Iris pigment epithelial cell (primary cell): Measurements from ENCODE around the gene KPNA3.
"Not testable (repeated sequence)": the region's sequence is repeated elsewhere in the genome, so short reads cannot be mapped to it uniquely, and the experiment has no call there.

ENCODE experiments used
- DNase-seq: peaks from one replicate; pipeline ENCODE4 v3.0.0-alpha.2; 2011; ENCODE audit warnings: low read depth

KPNA3 gene

DNA sequence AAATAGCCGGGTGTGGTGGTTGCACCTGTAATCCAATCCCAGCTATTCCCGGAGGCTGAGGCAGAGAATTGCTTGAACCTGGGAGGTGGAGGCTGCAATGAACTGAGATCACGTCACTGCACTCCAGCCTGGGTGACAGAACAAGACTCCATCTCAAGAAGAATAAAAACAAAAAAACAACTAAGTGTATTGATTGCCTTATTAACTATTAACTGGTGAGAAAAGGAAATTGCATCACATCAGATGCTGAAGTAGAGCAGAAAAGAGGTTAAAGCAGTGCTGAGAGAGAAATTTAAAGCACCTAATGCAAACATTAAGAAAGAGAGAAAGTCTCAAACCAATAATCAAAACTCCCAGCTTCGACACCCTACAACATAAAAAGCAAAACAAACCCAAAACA, 38.3 kb downstream of the KPNA3 start:
- DNase-seq, result no peak

DNA sequence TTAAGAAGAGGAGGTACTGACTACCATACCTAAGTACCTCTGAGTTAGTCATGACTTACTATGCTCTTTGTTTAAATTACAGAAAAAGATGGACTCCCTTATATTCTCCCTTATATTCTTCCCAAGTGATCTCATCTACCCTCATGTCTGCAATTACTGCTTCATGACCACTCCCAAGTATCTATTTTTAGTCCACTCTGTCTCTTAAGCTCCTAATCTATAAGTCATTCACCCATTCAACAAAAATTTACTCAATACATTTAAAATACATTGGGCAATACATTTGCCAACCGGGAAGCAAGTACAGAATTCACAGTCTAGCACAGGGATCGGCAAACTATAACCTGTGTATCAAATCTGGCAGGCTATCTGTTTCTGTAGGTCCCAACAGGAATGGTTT, 42.6 kb downstream of the KPNA3 start:
- peak; percentile 10 for DNase-seq

DNA sequence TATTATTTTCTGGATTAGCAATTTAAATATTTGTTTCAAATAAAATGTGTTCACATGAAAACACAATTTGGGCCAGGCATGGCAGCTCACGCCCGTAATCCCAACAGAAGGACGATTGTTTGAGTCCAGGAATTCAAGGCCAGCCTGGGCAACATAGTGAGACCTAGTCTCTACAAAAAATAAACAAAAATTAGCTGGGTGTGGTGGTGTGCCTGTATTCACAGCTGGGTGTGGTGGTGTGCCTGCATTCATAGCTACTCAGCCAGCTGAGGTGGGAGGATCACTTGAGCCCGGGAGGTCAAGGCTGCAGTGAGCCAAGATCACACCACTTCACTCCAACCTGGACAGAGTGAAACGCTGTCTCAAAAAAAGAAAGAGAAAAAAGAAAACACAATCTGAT, 46.4 kb downstream of the KPNA3 start:
- no peak for DNase-seq

DNA sequence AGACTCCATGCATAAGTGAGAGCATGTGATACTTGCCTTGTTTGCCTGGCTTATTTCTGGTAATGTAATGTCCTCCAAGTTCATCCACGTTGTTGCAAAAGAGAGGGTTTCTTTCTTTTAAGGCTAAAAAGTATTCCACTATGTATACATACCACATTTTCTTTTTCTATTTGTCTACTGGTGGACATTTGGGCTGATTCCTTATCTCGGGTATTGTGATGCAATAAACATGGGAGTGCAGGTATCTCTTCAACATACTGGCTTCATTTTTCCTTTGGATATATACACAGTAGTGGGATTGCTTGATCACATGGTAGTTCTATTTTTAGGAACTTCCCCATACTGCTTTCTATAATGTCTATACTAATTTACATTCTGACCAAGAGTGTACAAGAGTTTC, 51.6 kb downstream of the KPNA3 start:
- DNase-seq, result no peak

DNA sequence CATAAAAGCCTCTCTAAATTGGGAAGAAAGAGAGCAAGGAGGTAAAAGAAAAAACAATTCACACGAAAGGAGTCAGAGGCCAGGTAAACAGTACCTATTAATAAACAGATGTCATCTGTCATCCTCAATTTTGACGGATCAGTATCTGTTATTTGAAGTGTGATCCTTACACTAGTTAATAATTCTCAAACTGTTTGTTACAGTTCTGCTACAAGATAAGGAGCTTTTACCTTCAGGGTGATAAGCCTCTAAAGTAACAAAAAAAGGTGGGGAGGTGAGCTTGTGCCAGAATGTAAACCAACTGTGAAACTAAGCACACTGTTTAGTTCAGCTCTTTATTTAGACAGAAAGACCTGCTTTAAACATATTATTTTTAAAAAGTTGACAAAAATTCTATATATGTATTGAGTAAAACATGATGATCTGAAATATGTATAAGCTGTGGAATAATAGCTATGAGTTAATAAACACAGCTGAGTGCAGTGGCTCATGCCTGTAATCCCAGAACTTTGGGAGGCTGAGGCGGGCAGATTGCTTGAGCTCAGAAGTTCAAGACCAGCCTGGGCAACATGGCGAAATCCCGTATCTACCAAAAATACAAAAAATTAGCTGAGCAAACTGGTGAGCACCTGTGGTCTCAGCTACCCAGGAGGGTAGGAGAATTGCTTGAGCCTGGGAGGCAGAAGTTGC, 52.8 kb downstream of the KPNA3 start:
- DNase-seq, result no peak

DNA sequence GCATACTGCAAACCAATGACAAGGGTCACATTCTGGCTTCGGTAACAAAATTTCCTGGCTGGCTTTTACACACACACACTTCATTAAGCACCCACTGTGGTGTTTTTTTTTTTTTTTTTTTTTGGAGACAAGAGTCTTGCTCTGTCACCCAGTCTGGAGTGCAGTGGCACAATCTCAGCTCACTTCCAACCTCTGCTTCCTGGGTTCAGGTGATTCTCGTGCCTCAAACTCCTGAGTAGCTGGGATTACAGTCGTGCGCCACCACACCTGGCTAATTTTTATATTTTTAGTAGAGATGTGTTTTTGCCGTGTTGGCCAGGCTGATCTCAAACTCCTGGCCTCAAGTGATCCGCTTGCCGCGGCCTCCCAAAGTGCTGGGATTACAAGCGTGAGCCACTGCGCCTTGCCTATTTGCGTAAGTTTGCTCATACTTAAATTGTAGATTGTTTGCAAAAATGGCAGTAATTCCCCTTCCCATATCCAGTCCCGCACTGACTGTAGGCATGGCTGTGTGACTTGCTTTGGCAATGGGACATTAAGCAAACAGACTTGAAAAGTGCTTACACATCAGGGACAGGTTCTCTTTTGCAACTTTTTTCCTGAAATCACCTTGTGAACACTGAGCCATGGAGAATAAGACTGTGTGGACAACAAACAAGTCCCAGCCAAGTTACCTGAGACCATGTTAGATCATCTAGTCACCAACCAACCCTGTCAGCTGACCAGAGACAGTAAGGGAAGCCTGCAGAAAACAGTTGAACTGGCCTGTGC, 59.1 kb downstream of the KPNA3 start:
- DNase-seq, result peak; percentile 6

DNA sequence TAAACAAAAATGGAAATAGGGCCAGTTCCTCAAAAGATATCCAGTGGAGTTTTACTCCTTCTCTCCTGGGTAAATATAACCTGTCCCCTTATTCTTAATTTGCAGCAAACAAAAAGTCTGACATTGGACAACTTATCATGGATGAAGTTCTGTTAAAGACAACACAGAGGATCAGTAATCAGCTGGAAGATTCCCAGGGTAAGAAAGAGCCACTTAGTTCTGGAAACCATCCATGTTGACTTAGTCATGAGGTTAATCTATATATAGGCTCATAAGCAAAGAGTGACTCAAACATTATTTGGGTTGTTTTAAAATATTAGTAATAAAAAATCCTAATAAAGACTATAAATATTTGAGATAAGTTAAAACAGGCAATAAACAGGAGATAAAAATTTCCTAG, 60.7 kb downstream of the KPNA3 start:
- peak; percentile 85 for DNase-seq

DNA sequence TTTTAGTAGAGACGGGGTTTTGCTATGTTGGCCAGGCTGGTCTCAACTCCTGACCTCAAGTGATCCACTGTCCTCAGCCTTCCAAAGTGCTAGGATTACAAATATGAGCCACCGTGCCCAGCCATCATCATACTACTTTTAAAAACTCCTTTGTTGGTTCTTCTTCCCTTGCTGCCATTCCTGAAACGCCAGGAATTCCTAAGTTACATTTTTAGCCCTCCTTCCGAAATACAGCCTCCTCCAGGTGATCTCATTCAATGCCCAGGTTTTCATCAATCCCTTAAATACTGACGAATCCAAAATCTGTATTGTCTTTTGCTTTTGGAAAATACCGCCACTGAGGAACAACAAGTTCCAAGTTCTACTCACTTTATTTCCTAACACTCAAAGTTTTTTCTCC, 75.9 kb downstream of the KPNA3 start:
- DNase-seq, result no peak

DNA sequence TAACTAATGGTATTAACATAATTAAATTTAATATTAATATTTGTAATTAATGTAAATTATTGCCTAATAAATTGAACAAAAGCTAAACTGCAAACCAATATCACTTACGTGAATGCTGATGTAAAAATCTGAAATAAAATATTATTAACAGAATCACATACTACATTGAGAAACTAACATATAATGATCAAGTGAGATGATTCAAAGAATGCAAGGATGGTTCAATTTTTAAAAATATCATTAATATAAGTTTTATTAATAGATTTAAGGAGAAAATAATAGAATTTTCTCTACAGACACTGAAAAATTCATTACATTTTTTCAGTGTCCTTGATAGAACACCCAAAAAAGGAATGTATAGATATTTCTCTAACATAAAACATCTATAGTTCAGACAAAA, 77.7 kb downstream of the KPNA3 start:
- DNase-seq, result no peak

DNA sequence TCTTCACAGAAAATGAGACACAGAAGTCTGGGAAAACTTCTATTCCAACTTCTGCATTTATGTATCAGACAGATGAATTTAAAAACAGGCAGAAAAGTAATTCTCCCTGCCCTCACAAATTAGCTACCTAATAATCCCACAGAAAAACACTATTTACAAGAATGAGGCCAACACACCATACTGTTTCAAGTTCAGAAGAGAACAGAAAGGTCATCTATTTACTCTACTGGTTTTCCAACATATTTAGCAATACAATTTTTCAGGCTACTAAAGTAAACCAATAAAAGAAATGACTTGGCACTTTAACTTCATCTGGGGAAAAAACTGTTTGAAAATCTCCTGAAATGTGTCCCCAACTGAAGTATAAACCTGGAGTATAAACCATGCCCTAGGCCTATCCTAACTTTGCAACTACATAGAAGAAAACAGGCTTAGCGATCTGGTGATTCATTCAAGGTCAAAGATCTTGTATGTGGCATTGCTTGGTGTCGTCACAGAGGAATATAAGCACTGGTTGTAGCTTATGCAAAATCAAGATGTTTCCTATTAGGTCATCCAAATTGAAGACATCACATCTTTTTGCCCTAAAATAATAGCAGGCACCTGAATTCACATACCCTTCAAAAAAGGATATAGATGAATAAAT, 81.1 kb downstream of the KPNA3 start:
- peak; percentile 98 for DNase-seq

DNA sequence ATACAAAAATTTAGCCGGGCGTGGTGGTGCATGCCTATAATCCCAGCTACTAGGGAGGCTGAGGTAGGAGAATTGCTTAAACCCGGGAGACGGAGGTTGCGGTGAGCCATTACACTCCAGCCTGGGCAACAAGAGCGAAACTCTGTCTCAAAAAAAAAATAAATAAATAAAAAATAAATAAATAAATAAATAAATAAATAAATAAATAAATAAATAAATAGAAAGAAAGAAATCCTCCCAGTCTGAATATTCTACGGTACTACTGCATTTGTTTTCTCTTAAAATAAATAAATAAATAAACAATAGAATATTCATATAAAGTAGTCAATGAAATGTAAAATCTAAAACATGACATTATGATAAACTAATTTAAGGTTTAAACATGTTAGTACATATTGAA, 88.2 kb downstream of the KPNA3 start:
- not testable (repeated sequence) for DNase-seq

DNA sequence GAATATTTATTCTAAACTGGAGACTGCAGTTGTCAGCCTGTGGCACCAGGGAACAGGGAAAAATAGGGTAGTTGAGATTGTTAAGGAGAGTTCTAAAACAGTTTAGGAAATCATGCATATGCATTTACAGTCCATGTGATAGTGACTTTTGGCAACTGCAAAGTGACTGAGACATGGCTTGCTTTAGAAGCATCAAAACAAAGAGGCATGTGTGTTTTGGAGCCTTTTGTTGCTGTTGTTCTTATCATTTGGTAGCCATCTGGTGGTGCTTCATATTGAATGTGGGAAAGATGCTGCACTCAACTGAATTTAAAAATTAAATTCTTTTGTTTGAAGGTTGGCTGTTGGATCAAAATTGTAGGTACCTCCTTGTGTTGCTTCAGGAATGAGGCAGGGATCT, 91.0 kb downstream of the KPNA3 start:
- DNase-seq, result no peak

DNA sequence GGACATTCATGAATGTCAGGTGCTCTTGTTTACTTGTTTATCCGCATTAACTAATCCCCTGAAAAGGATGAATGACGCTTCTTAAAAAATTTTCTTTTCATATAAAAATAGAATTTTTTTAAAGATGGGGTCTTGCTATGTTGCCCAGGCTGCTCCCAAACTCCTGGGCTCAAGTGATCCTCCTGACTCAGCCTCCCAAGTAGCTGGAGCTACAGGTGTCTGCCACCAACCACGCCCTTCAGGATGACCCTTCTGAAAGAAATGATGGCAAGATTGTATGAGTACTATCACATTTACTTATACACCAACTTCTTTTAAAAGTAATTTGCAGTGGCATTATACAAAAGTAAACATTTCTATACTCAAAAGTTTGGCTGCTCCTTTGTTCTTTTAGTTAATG, 95.0 kb downstream of the KPNA3 start:
- DNase-seq, result no peak

DNA sequence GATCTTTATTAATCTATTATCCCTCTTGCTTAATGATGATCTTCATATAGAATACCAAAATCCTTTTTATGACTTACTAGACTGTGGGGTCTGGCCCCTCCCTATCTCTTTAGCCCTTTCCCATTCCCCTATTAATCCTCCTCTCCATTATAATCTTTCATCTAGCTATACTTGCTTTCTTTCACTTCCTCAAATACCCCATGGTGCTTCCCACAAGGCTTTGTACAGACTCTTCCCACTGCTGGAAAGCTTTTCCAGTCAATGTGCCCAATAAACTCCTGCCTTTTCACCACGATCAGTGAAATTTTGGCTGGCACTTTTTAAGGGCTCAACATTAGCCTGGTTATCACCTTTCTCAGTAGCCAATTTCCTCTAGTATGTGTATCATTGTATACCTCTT, 98.0 kb downstream of the KPNA3 start:
- no peak for DNase-seq

DNA sequence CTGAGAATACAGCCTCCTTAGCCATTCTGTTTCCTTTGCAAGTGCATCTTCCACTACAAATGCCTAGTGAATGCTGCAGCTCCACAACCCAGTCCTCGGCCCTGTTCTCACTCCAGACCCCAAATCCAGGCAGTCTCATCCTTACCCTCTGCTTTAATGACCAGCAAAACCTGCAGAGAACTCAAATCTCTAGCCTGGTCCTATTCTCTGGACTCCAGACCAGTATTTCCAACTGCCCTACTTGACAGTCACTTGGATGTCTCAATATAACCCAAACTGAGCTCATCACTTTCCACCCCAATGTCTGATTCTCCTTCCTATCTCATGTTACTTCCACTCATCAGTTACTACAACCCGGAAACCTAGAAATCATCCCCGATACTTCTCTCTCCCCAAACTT, 98.6 kb downstream of the KPNA3 start:
- no peak for DNase-seq

DNA sequence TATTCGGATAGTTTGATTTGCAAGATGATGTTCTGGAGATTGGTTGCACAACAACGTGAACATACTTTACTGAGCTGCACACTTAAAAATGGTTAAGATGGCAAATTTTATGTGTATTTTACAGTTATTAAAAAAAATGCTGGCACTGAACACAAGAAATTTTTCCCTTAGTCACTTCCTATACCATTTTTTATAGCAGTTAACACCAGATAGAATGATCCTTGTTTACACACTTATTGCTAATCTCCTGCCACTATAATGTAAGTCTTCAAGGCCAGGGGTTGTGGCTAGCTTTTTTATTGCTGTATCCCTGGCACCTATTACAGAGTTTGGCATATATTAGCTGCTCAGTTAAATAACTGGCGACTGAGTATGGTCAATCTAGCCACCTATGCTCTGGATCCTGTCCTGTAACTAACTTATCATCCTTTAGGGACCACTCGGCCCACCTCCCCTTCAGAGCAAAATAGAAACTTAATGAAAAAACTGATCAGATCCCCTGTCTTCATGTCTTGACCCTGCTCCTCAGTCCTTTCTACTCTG, 99.2 kb downstream of the KPNA3 start:
- peak; percentile 52 for DNase-seq

DNA sequence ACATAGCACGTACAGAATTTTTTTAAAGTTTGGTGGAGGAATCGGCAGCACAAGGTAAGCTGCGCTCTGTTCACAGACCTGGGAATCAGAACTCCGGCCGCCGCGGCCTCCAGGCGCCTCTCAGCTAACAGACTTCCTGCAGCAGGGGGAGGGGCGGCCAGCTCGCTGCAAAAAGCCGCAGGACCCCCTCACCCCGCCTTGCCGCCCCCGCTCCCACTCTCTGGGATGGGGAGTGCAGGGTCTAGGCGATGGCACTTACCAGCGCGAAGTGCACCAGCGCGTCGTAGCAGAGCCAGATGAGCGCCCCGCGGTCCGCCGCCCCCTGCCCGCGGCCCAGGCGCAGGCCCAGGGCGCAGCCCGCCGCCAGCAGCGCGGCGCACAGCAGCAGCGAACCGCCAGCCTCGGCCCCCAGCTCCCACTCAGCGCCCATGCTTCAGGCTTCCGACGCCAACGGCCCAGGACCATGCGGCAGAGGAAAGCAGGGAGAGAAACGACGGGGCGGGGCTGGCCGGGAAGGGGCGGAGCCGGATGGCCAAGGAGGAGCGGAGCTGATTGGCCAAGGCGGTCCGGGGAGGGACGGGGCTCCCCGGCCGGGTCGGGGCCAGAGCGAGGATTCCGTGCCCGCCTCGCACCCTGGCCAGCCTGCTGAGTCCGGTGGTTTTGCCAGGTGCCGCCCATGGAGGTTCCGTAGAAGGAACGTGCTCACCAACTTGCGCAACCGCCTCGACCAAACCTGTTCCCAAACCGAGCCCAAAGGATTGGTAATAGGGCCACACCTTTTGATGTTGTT, 101.3 kb downstream of the KPNA3 start, which contains the start of gene EBPL:
Gene EBPL, minus strand, starts transcription at position 492 of the 790 bp plus-strand sequence. Its CDS starts 62 bp downstream, at position 430.
- peak; percentile 88 for DNase-seq

DNA sequence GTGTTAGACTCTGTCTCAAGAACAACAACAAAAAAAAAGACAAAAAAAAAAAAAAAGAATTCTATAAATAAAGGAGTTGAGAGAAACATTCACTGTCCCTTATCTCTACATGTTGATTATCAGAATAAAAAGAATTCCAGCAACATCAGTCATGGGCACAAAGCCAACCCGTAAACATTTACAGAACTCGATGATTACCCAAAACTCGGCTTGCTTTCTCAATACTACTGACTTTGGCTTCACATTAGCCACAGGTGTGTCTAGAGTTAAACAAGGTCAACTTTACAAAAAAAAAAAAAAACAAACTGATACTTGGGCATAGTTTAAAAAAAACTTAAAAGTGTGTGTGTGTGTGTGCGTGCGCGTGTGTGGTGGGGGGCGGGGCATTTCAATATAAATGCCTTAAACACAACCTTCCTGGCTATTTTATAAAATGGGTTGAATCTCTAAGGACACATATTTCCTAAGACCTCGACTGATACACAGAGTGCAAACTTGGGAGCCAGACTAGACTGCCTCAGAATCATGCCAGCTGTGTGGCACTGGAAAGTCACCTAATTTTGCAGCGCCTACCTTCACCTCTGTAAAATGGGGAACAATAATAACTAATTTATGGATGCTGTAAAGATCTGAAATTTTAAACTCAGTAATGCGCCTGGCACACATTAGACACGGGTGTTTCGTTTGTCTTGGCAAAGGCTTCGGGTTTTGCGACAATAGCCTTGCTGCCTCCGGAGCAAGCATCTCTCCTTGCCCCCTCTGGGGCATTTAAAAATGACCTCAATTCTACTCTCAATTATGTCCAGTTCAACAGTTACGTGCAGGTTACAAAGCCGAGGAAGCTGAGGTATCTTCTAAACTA, 102.1 kb downstream of the KPNA3 start:
- DNase-seq, result peak; percentile 83

DNA sequence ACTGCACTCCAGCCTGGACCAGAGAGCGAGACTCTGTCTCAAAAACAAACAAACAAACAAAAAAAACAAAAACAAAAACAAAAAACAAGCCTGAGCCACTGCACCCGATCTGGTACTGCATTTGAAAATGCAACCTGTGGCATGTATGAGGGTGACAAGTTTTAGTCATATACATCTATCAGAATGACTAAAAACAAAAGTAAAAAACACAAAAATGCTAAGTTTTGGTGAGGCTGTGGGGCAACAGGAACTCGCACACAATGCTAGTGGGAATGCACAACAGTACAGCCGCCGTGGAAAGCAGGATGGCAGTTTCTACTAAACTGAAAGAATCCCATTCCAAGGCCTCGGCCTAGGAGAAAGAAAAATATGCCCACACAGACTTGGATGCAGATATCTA, 109.0 kb downstream of the KPNA3 start:
- DNase-seq, result no peak

DNA sequence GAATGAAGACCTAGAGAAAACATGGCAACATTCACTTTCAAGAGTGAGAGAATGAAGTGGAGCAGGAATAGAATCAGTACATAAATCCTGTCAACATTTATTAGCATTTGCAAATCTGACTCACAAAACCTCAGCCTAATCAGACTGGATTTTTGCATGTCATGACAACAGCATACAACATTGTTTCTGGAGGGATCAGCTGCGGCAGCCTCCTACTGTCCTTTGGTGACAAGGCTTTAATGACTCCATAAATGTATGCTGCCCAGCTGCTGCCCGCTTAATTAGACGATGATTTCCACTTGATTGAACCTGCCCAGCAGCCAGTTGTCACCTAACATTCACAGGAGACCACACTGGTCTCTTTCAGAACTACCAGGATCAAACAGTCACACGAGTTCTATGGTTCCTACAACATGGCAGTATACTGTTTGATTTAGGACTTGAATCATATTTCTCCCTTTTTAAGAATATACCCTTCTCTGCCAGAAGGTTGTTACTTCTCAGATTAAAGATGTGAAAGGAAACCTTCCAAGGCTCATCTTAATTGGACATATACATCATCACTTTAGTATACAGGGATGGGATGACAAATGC, 110.5 kb downstream of the KPNA3 start:
- peak; percentile 62 for DNase-seq

DNA sequence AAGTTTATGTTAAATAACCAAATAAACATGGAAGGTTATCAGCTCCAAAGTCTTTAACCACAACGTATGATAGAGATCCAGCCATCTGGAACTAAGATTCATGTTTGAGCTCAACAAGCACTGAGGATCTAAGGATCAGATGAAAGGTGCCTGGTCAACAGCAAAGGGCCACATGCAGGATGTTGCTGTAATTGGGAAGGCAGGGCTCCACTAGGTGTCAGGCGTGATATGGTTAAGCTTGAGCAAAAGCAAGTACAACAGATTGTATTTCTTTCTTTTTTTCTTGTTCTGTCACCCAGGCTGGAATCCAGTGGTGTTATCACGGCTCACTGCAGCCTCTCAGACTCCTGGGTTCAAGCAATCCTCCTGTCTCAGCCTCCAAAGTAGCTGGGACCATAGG, 113.2 kb downstream of the KPNA3 start:
- peak; percentile 52 for DNase-seq
